Mononuclear cell (primary cell): ENCODE results near the gene MFN2. TPM values are rescaled to one million over a fixed set of nuclear protein-coding genes. Genes with fewer than 3 reads are reported as not detected.

Source experiments
- H3K27me3 ChIP-seq: 2 replicates; pipeline ENCODE4 v1.6.0; 2011; ENCODE audit warnings: low read length, control low read depth; ENCODE audit not compliant: insufficient read depth
- H3K4me1 ChIP-seq: 2 replicates; pipeline ENCODE4 v1.5.1; 2011; ENCODE audit warnings: mild to moderate bottlenecking, low read length, control low read depth; ENCODE audit not compliant: insufficient read depth
- H3K4me3 ChIP-seq: 2 replicates; pipeline ENCODE4 v1.5.1; 2011; ENCODE audit warnings: mild to moderate bottlenecking, low read length, moderate library complexity
- H3K9me3 ChIP-seq: 2 replicates; pipeline ENCODE4 v1.5.1; 2011; ENCODE audit warnings: low read depth, mild to moderate bottlenecking, control low read depth, low read length
- total RNA-seq: library from RNA; depleted of rRNA; stranded (reverse); fragments of >200 nt; gene quantifications from one replicate; pipeline ENCODE4 v1.2.3, GENCODE V29; 2012

The MFN2 gene
- total RNA-seq, 1 donor = 35.2 TPM

DNA sequence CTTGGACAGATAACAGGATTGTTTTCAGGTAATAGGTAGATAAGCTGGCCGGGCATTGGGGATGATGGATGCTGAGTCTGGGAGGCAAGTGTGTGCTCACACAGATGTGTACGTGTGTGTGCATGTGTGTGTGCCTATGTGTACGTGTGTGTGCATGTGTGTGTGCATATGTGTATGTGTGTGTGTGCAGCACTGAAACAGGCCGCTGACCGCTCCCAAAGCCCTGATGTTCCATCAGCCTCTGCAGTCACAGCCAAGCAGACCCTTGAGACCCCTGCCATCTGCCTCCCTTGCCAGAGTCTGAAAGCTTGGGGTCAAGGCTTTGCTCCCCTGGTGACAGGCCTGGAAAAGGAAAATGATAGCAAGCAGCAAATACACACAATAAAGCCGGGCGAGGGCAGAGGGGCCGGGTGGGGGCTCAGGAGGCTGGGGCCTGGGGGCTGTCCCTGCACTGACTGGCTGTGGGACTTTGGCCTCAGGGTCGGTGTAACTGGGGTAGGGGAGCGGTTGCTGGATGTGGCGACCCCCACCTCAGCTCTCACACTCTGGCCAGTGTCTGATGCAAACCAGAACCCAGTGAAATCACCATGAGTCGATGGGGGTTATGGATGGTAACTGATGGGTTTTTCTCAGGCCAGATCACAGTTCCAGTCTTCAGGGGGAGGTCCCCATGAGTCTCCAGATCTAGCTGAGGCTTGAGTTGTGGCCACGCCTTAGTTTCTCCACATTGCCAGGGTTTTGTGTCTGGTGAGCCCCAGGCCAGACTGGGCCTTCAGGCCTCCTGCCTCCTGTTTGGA lies 73.7 kb downstream of the MFN2 start:
- H3K27me3 ChIP-seq = no peaks in the 10 kb centered on the region
- H3K4me3 ChIP-seq = no peak overlapping the region
- peaks cover 10% of the 10 kb centered on the region for H3K4me1 ChIP-seq
- H3K9me3 ChIP-seq = no peaks in the 10 kb centered on the region

DNA sequence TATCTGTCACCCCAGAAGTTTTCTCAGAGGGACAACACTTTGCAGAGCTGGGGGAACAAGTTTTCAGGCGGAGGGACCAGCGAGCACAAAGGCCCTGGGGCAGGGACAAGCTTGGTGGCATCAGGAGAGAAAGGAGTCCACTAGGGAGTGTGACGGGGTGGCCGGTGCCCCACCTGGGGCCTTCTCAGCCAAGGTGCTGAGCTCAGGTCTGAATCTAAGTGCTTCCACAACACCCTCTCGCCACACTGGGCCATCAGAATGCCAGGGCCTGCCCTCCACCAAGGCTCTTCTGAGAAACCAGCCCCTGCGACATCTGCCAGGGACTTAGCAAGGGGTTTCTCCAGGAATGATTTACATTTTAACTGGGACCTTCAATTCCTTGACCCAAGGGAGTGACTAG lies 75.0 kb downstream of the MFN2 start:
- Histone ChIP-seq H3K4me3 (no peak overlapping the region), H3K4me1 (peaks cover 10% of the 10 kb centered on the region), H3K27me3 (no peaks in the 10 kb centered on the region), H3K9me3 (no peaks in the 10 kb centered on the region)

GRCh38 chr1:12056331-12056841 lies 76.1 kb downstream of the MFN2 start:
- H3K27me3 ChIP-seq = peaks cover 5% of the 10 kb centered on the region
- peaks cover 10% of the 10 kb centered on the region for H3K4me1 ChIP-seq
- no peaks in the 10 kb centered on the region for H3K9me3 ChIP-seq
- no peak overlapping the region for H3K4me3 ChIP-seq

- H3K9me3 ChIP-seq = no peaks in the 10 kb centered on the region
Observed at GRCh38 chr1:12057382-12057781, 77.1 kb downstream of the MFN2 start.

DNA sequence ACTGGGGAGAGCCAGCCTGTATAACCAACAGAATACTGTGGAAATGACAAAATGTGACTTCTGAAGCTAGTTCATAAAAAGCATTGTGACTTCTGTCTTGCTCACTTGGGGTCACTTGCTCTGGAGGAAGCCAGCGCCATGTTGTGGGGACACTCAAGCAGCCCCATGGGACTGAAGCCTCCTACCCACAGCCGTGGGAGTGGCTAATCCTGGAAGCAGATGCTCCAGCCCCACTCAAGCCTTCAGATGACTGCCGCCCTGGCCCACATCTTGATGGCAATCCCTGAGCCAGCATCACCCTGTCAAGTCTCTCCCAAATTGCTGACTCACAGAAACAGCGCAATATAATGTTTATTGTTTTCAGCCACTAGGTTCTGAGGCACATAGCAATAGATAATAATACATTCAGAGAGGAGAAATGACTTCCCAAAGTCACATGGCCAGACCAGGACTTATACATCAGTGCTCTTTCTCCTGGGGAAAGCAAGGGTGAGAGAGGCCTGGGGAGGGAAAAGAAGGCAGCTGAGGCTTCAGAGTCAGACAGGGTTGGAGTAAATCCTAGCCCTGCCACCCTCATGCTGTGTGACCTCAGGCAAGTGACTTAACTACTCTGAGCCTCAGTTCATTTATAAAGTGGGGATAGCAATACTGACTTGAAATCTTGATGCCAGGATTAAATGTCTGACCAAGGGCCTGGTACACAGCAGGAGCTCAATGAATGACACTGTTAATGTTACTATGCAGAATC lies 77.9 kb downstream of the MFN2 start:
- Histone ChIP-seq H3K27me3 (peaks cover 10% of the 10 kb centered on the region), H3K9me3 (no peaks in the 10 kb centered on the region), H3K4me1 (peaks cover 3% of the 10 kb centered on the region), H3K4me3 (no peak overlapping the region)

More at GRCh38 chr1:12057382-12057781, 77.1 kb downstream of the MFN2 start:
- H3K27me3 ChIP-seq = peaks cover 5% of the 10 kb centered on the region
- H3K4me3 ChIP-seq = no peak overlapping the region
- no peaks in the 10 kb centered on the region for H3K4me1 ChIP-seq

DNA sequence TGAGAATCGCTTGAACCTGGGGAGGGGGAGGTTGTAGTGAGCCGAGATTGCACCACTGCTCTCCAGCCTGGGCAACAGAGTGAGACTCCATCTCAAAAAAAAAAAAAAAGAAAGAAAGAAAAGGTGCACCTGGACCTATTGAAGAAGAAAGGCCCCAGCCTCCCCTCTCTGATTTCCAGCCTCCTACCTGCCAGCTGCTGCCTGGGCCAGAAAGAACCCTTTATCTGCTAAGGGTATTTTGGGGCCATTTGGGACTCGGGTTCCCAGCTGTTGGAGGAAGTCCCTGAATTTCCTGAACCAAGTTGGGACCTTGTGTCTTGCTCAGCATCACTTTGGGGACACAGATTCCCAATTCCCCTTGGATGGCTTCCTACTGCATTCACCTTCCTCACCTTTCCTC lies 79.0 kb downstream of the MFN2 start:
- H3K27me3 ChIP-seq = peaks cover 21% of the 10 kb centered on the region
- no peaks in the 10 kb centered on the region for H3K9me3 ChIP-seq
- H3K4me3 ChIP-seq = no peak overlapping the region
- H3K4me1 ChIP-seq = peaks cover 13% of the 10 kb centered on the region

DNA sequence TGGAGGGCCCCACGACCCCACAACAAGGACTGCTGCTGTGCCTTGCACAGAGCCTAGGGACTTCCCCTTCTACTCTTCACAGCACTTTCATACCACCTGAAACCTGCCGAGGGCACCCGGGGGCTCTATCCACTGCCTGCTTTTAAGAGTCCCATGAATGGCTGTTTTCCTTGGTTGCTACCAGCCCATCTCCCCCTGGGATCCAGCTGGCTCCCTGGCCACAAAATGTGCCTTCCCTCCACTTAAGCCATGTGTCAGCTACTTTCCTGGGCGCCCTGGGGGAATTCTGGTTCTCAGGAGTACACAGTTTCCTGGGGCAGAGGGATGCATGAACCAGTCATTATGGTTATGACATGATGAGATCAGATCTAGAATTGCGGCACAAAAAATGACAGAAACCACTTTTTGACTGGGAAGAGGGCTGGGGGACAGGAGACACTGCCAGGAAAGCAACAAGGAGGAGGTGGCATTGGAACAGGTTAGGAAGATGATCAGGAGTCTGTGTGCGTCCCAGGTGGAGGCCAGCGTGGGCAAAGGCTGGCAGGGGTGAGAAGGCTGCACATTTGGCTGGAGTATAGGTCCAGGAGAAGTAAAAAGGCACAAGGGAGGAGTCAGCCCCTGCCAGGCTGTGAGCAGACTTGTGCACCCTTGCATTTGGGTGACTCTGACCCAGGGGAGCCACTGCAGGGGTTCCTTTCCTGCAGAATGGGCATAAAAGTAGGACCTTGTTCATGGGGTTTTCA lies 79.6 kb downstream of the MFN2 start:
- no peak overlapping the region for H3K4me3 ChIP-seq
- no peaks in the 10 kb centered on the region for H3K9me3 ChIP-seq
- H3K4me1 ChIP-seq = peaks cover 13% of the 10 kb centered on the region
- H3K27me3 ChIP-seq = peaks cover 27% of the 10 kb centered on the region

- peaks cover 30% of the 10 kb centered on the region for H3K27me3 ChIP-seq
- H3K4me3 ChIP-seq = no peak overlapping the region
Observed at GRCh38 chr1:12060500-12060899, 80.3 kb downstream of the MFN2 start.

More at GRCh38 chr1:12060500-12060899, 80.3 kb downstream of the MFN2 start:
- Histone ChIP-seq H3K9me3 (no peaks in the 10 kb centered on the region), H3K4me1 (peaks cover 13% of the 10 kb centered on the region)

Other genes with a start within 250 kb of the MFN2 start
- gene AGTRAP, start 244.3 kb upstream of the MFN2 start, total RNA-seq = 62.0 TPM
- not detected for gene C1orf167, start 218.3 kb upstream of the MFN2 start, total RNA-seq
- 28.4 TPM for gene MTHFR, start 174.5 kb upstream of the MFN2 start, total RNA-seq
- gene CLCN6, start 174.3 kb upstream of the MFN2 start, total RNA-seq = 7.8 TPM
- not detected for gene NPPA, start 132.7 kb upstream of the MFN2 start, total RNA-seq
- not detected for gene NPPB, start 121.5 kb upstream of the MFN2 start, total RNA-seq
- gene KIAA2013, start 54.0 kb upstream of the MFN2 start, total RNA-seq = 27.3 TPM
- gene PLOD1, start 45.7 kb upstream of the MFN2 start, total RNA-seq = 21.8 TPM
- 25.6 TPM for gene MIIP, start 39.1 kb downstream of the MFN2 start, total RNA-seq
- gene TNFRSF8, start 82.9 kb downstream of the MFN2 start, total RNA-seq = 0.73 TPM
- gene TNFRSF1B, start 186.5 kb downstream of the MFN2 start, total RNA-seq = 210 TPM
- 52.4 TPM for gene VPS13D, start 249.6 kb downstream of the MFN2 start, total RNA-seq